ENCODE data around the gene BANP. TPM values are rescaled to one million over a fixed set of nuclear protein-coding genes. Genes with fewer than 3 reads are reported as not detected.

Gene BANP
- total and polyA plus RNA-seq, 4 donors: 7.4 to 35.6 (median 19.7) TPM

- Histone ChIP-seq H3K4me3 (ENCODE audit: low read length in 2 of 2) (no peak overlapping the region), H3K36me3 (ENCODE audit: control insufficient read depth in 1 of 2, insufficient read depth in 2 of 2, low read length in 1 of 2) (no peaks in the 10 kb centered on the region), H3K4me1 (ENCODE audit: control insufficient read depth in 1 of 2, insufficient read depth in 2 of 2, low read length in 2 of 2) (no peaks in the 10 kb centered on the region), H3K9me3 (ENCODE audit: control insufficient read depth, low read length) (no peaks in the 10 kb centered on the region), H3K27ac (ENCODE audit: low read depth in 1 of 2, low read length in 2 of 2) (no peak overlapping the region), H3K27me3 (ENCODE audit: control insufficient read depth in 1 of 2, insufficient read depth in 2 of 2, low read length in 1 of 2) (no peaks in the 10 kb centered on the region)
- DNase-seq (peak in 1 of 2 donors; percentile 52), ATAC-seq (ENCODE audit: low FRiP score) (no peak)
- WGBS, 2 donors: 85 to 89% methylated on average over 16 of the region's 16 CpGs
- intact Hi-C loops (cut with DNase I): loop anchor here in 1 of 2 donors (5.0 kb wide), 1 partner anchor 110 kb away; no protein-coding TSS in a partner anchor
Measured at GRCh38 chr16:87952751-87953150, 1.5 kb downstream of the BANP start.

GRCh38 chr16:87953308-87954215, 2.3 kb downstream of the BANP start:
- intact Hi-C loops (cut with DNase I): loop anchor here in 1 of 2 donors (5.0 kb wide), 1 partner anchor 109 kb away; no protein-coding TSS in a partner anchor
- no peaks in the 10 kb centered on the region for H3K27me3 ChIP-seq (ENCODE audit: control insufficient read depth in 1 of 2, insufficient read depth in 2 of 2, low read length in 1 of 2)

GRCh38 chr16:87954361-87954760, 3.1 kb downstream of the BANP start:
- intact Hi-C loops (cut with DNase I): loop anchor here in 1 of 2 donors (5.0 kb wide), 1 partner anchor 108 kb away; no protein-coding TSS in a partner anchor
- DNase-seq: peak; percentile 74 to 79
- Histone ChIP-seq H3K9me3 (ENCODE audit: control insufficient read depth, low read length) (no peaks in the 10 kb centered on the region), H3K36me3 (ENCODE audit: control insufficient read depth in 1 of 2, insufficient read depth in 2 of 2, low read length in 1 of 2) (no peaks in the 10 kb centered on the region), H3K4me3 (ENCODE audit: low read length in 2 of 2) (no peak overlapping the region), H3K27me3 (ENCODE audit: control insufficient read depth in 1 of 2, insufficient read depth in 2 of 2, low read length in 1 of 2) (no peaks in the 10 kb centered on the region), H3K27ac (ENCODE audit: low read depth in 1 of 2, low read length in 2 of 2) (no peak overlapping the region), H3K4me1 (ENCODE audit: control insufficient read depth in 1 of 2, insufficient read depth in 2 of 2, low read length in 2 of 2) (no peaks in the 10 kb centered on the region)
- ATAC-seq (ENCODE audit: low FRiP score): no peak
- WGBS, 2 donors: 81 to 82% methylated on average over 14 of the region's 14 CpGs

More at GRCh38 chr16:87953308-87954215, 2.3 kb downstream of the BANP start:
- Histone ChIP-seq H3K4me1 (ENCODE audit: control insufficient read depth in 1 of 2, insufficient read depth in 2 of 2, low read length in 2 of 2) (no peaks in the 10 kb centered on the region), H3K4me3 (ENCODE audit: low read length in 2 of 2) (no peak overlapping the region), H3K27ac (ENCODE audit: low read depth in 1 of 2, low read length in 2 of 2) (no peak overlapping the region), H3K36me3 (ENCODE audit: control insufficient read depth in 1 of 2, insufficient read depth in 2 of 2, low read length in 1 of 2) (no peaks in the 10 kb centered on the region), H3K9me3 (ENCODE audit: control insufficient read depth, low read length) (no peaks in the 10 kb centered on the region)
- ATAC-seq (ENCODE audit: low FRiP score) (no peak), DNase-seq (no peak)
- 66 to 71% methylated on average over 15 of the region's 15 CpGs for WGBS, 2 donors

GRCh38 chr16:87954826-87955225, 3.6 kb downstream of the BANP start:
- H3K4me1 ChIP-seq (ENCODE audit: control insufficient read depth in 1 of 2, insufficient read depth in 2 of 2, low read length in 2 of 2): no peaks in the 10 kb centered on the region
- H3K27me3 ChIP-seq (ENCODE audit: control insufficient read depth in 1 of 2, insufficient read depth in 2 of 2, low read length in 1 of 2): no peaks in the 10 kb centered on the region
- ATAC-seq (ENCODE audit: low FRiP score) (no peak), DNase-seq (peak; percentile 61 to 68)
- H3K27ac ChIP-seq (ENCODE audit: low read depth in 1 of 2, low read length in 2 of 2): no peak overlapping the region
- intact Hi-C loops (cut with DNase I): loop anchor here in 1 of 2 donors (5.0 kb wide), 1 partner anchor 107 kb away; no protein-coding TSS in a partner anchor
- 74 to 75% methylated on average over 15 of the region's 15 CpGs for WGBS, 2 donors
- H3K4me3 ChIP-seq (ENCODE audit: low read length in 2 of 2): no peak overlapping the region
- H3K36me3 ChIP-seq (ENCODE audit: control insufficient read depth in 1 of 2, insufficient read depth in 2 of 2, low read length in 1 of 2): no peaks in the 10 kb centered on the region
- no peaks in the 10 kb centered on the region for H3K9me3 ChIP-seq (ENCODE audit: control insufficient read depth, low read length)

GRCh38 chr16:87955302-87956097, 4.3 kb downstream of the BANP start:
- no peaks in the 10 kb centered on the region for H3K36me3 ChIP-seq (ENCODE audit: control insufficient read depth in 1 of 2, insufficient read depth in 2 of 2, low read length in 1 of 2)
- no peak for ATAC-seq (ENCODE audit: low FRiP score)
- no peaks in the 10 kb centered on the region for H3K4me1 ChIP-seq (ENCODE audit: control insufficient read depth in 1 of 2, insufficient read depth in 2 of 2, low read length in 2 of 2)
- intact Hi-C loops (cut with DNase I): no loop called here
- no peaks in the 10 kb centered on the region for H3K9me3 ChIP-seq (ENCODE audit: control insufficient read depth, low read length)
- DNase-seq: peak in 1 of 2 donors; percentile 28
- 83% methylated on average over 18 of the region's 18 CpGs for WGBS, 2 donors
- H3K27ac ChIP-seq (ENCODE audit: low read depth in 1 of 2, low read length in 2 of 2): no peak overlapping the region
- H3K4me3 ChIP-seq (ENCODE audit: low read length in 2 of 2): no peak overlapping the region
- H3K27me3 ChIP-seq (ENCODE audit: control insufficient read depth in 1 of 2, insufficient read depth in 2 of 2, low read length in 1 of 2): no peaks in the 10 kb centered on the region

GRCh38 chr16:87956098-87956364, 4.8 kb downstream of the BANP start:
- DNase-seq: no peak
- WGBS, 2 donors: 62 to 64% methylated on average over 3 of the region's 3 CpGs
- intact Hi-C loops (cut with DNase I): no loop called here
- Histone ChIP-seq H3K36me3 (ENCODE audit: control insufficient read depth in 1 of 2, insufficient read depth in 2 of 2, low read length in 1 of 2) (no peaks in the 10 kb centered on the region), H3K27ac (ENCODE audit: low read depth in 1 of 2, low read length in 2 of 2) (no peak overlapping the region), H3K9me3 (ENCODE audit: control insufficient read depth, low read length) (no peaks in the 10 kb centered on the region), H3K4me3 (ENCODE audit: low read length in 2 of 2) (no peak overlapping the region), H3K4me1 (ENCODE audit: control insufficient read depth in 1 of 2, insufficient read depth in 2 of 2, low read length in 2 of 2) (no peaks in the 10 kb centered on the region), H3K27me3 (ENCODE audit: control insufficient read depth in 1 of 2, insufficient read depth in 2 of 2, low read length in 1 of 2) (no peaks in the 10 kb centered on the region)
- no peak for ATAC-seq (ENCODE audit: low FRiP score)

- no peak for ATAC-seq (ENCODE audit: low FRiP score)
- no peaks in the 10 kb centered on the region for H3K4me1 ChIP-seq (ENCODE audit: control insufficient read depth in 1 of 2, insufficient read depth in 2 of 2, low read length in 2 of 2)
- H3K27ac ChIP-seq (ENCODE audit: low read depth in 1 of 2, low read length in 2 of 2): no peak overlapping the region
- intact Hi-C loops (cut with DNase I): no loop called here
- no peak overlapping the region for H3K4me3 ChIP-seq (ENCODE audit: low read length in 2 of 2)
- DNase-seq: peak; percentile 78 to 82
- 56 to 59% methylated on average over 30 of the region's 30 CpGs for WGBS, 2 donors
- no peaks in the 10 kb centered on the region for H3K9me3 ChIP-seq (ENCODE audit: control insufficient read depth, low read length)
- no peaks in the 10 kb centered on the region for H3K27me3 ChIP-seq (ENCODE audit: control insufficient read depth in 1 of 2, insufficient read depth in 2 of 2, low read length in 1 of 2)
- H3K36me3 ChIP-seq (ENCODE audit: control insufficient read depth in 1 of 2, insufficient read depth in 2 of 2, low read length in 1 of 2): no peaks in the 10 kb centered on the region
Measured at GRCh38 chr16:87956365-87957231, 5.4 kb downstream of the BANP start.

Measured in aorta (tissue), 5 donors.